Head of caudate nucleus (tissue), 42 donors: ENCODE results near the gene SLC30A2.

Source experiments
- DNase-seq, 42 donors: peaks; one replicate each; pipeline versions ENCODE4 v3.0.0 to v3.0.0-alpha.2; 2020 to 2021; ENCODE audit warnings: mixed read lengths in 7 of 42
- intact Hi-C: fragments of 100-400 bp; cut with DNase I; formaldehyde crosslinking; loops from one replicate; pipeline ENCODE4 v1.15.0; 2022

Gene SLC30A2

GRCh38 chr1:26014179-26014578 lies 31.7 kb downstream of the SLC30A2 start:
- DNase-seq, result no peak
- intact Hi-C loops, result no loop called here

- intact Hi-C loops, result no loop called here
- DNase-seq, result no peak
Observed at GRCh38 chr1:26012864-26013263, 33.1 kb downstream of the SLC30A2 start.

- intact Hi-C loops, result no loop called here
- DNase-seq, result no peak
Observed at GRCh38 chr1:26010825-26011224, 35.1 kb downstream of the SLC30A2 start.

DNA sequence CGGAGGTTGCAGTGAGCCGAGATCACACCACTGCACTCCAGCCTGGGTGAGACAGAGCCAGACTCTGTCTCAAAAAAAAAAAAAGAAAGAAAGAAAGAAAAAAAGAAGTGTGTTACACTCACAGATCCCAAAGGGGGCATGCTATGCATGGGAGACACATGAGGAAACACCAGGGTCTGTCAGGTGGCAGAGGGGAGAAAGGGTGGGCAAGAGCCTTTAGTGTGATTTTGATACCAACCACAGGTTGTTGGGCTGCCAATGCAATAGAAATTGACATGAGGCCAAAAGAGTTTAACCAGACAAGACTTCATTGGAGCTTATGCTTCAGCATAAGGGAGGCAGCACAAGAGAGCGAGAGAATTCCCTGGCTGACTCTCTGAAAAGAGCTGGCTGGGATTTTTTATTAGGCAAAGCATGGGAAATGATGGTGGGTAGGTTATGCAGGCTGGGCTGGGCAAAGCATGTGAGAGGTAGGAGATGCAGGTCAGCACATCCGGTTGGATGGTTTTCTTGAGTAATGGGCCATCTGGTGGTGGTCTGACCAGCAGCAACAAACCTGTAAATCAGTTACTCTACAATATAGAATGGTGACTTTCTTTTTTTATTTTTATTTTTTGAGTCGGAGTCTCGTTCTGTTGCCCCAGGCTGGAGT lies 36.0 kb downstream of the SLC30A2 start:
- intact Hi-C loops, result no loop called here
- DNase-seq, result no peak

DNA sequence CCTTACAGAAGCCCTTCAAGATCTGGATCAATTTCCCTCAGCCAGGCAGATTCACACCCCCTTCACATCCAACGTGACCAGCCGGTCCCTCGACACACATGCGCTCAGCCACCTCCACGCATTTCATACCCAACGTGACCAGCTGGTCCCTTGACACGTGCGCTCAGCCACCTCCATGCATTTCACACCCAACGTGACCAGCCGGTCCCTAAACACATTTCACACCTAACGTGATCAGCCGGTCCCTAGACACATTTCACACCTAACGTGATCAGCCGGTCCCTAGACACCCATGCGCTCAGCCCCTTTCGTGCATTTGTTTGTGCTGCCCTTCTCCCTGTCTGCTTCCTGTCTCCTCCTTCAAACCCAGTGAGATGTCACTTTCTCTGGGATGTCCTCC lies 39.2 kb downstream of the SLC30A2 start:
- intact Hi-C loops, result no loop called here
- no peak for DNase-seq

GRCh38 chr1:26005434-26006105 lies 40.3 kb downstream of the SLC30A2 start:
- intact Hi-C loops, result no loop called here
- no peak for DNase-seq

- DNase-seq, result no peak
- intact Hi-C loops, result no loop called here
Observed at GRCh38 chr1:26003756-26004155, 42.2 kb downstream of the SLC30A2 start.

GRCh38 chr1:26003262-26003661 lies 42.7 kb downstream of the SLC30A2 start:
- intact Hi-C loops, result no loop called here
- no peak for DNase-seq

DNA sequence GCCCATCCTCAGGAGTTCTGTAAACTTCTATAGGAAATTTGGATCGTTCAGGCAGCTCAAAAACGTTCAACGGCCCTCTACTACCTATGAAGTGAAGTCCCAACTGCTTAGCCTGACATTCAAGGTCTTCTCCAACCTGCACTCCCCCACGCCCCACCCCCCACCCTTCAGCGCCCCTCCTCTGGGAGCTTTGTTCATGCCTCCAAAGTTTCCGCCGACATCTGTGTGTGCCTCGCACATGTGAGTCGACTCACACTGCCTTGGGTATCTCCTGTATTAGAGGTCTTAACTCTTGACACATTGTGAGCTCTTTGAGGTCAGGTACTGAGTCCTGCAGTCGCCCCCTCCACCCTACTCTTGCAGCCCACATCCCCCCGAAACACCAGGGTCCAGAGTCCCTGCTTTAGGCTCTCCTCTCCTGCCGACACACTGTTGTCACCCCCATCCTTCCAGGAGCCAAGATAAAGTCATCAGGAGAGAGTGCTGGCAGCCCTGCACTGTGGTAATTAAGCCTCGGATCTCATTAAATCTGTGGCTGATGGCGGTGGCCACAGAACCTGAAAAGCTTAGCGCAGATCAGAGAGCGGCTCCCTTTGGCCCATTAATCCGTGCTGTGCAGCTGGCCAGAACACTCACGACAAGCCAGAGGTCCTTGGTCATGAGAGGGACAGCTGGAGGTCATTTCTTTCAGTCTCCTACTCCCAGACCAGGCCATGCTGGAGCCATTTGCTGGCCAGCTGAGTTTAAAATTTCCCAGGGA lies 46.7 kb downstream of the SLC30A2 start:
- no peak for DNase-seq
- intact Hi-C loops, result loop anchor here (5.0 kb wide), 1 partner anchor 177 kb away; no protein-coding TSS in a partner anchor

DNA sequence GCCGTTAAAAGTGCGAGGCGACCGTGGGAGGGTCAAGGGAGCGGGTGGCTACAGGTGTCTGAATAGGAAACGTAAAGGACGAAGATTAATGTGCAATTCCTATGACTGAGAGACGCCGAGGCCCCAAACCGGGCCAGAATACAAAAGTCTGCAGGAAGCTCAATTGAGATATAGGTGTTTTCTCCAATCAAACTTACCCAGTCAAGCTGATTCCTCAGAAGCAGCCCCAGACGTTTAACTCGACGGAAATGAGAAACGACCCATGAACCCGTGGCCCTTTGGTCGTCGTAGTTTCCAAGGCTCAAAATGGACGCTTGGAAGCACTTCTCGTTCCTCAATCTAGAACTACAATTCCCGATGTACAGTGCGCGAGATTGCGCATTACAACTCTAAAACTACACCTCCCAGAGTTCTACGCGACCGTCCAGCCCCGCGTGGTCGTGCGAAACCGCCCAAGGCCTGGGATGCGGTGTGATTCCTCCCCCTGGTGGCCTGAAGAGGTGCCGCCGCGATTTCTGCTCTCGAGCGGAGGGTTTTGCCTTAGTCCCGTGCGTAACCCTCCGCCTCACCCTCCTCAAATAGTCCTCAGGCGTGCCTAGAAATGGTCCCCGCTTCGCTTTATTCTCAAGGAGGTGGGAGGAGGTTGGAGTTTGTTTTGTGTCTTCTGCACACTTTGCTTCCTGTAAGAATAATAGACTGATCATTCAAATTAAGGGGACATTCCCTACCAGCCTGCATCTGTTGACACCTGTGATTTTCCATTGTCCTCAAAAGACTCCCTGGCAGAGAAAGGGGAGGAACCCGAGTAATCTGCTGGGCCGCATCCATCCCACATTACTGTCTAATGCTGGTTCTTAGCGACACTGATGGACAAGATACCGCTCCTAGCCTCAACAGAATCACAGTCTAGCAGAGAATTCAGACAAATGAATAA lies 47.8 kb downstream of the SLC30A2 start, which contains the start of gene PAFAH2:
Gene PAFAH2, minus strand, starts transcription at position 236 of the 934 bp plus-strand sequence. CDS start 7,247 bp downstream, outside the sequence.
- DNase-seq, result peak; percentile 93 to 99 (median 97)
- intact Hi-C loops, result loop anchor here (1.0 to 5.0 kb wide), 2 partner anchors 103 to 176 kb away; no protein-coding TSS in a partner anchor

DNA sequence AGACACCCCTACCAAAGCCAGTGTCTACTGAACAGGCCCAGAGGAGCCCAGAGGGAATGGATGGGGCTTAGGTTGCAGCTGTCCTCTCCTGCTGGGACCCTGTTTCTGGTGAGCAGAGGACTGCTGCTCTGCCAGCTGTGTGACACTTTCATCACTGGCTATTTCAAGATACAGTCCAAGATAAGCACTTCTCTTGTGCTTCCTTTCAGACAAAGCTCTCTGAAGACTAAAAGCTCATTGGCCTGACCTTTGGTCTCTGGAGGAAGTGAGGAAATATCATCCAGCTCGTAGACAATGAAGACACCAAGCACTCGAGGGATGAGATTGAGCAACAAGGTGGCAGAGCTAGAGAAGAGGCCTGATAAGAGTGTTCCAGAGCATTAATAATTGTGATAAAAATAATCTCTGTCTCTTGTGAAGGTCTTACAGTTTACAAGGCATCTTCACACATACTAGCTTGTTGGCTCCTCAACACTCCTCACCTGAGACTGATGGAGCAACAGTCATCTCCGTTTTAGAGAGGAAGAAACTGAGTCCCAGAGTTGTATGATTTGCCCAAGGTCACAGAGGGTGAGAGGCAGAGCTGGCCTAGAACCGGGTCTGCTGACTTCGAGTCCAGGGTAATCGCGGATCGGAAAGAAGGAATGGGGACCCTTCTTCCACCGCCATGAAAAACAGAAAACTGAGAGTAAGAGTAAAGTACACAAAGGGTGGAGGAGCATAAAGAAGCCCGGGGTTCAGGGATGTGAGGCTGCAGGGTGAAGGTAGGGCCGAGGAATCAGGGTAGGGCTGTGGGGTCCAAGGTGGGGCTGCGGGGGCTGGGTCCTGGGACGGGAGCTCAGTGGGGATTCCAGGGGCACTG lies 48.7 kb downstream of the SLC30A2 start:
- intact Hi-C loops, result loop anchor here (5.0 kb wide), 1 partner anchor 175 kb away; no protein-coding TSS in a partner anchor
- peak in 4 of 42 donors; percentile 11 to 28 (median 24) for DNase-seq

GRCh38 chr1:25994402-25995150 lies 51.3 kb downstream of the SLC30A2 start:
- intact Hi-C loops, result loop anchor here (5.0 kb wide), 1 partner anchor 172 kb away; no protein-coding TSS in a partner anchor
- DNase-seq, result no peak

DNA sequence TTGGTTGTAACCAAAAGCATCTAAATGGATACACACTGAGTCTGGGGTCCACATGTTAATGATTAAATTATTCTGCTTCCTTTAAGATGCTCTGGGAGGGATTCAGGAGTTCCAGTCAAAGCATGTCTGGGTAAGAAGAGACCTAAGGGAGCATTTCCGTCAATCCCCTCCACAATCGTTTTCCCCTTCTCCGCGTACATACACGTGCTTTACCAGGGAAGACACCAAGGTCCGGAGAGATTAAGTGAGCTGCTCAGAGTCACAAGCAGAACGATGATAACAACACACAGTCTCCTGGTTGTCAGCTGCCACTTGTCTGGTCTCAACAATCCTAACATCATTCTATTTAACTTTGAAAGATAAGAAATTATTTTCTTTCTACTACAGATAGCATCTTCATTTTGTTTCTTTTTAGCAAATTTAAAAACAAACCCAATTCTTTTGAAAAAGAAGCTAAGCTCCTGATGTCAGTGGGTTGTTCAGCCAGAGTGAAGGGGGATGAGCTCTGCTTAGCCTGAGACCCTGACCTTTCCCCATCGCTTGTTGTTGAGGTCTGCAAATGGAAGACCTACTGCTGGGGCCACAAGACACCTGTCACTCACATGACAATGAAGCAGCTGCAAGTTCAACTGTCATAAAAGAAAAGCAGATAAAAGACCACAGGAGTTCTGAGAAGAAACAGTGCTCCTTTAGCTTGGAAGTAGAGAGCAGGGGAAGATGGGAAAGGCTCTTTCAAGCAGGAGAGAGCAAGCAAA lies 52.5 kb downstream of the SLC30A2 start:
- intact Hi-C loops, result no loop called here
- DNase-seq, result no peak

DNA sequence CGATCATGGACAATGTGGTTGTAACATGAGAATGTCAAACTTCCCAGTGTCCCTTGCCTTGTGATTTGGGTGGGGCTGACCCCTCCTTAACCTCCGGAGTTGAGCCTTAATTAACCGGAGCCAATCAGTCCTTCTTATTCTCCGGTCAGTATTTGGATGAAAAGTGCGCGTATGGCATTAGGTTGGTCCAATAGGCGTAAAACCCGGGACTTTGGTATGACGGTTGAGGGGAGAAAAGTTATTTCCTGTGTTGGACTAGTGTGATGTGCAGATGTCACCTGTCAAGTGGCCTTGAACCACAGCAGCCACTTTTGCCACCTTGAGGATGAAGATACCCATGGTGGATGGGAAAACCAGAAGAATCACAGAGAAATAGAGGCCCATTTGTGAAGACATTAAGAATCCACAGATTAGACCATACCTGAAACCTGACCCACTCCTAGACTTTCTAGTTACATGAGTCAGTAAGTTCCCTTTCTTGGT lies 53.2 kb downstream of the SLC30A2 start:
- intact Hi-C loops, result no loop called here
- DNase-seq, result no peak

- intact Hi-C loops, result no loop called here
- no peak for DNase-seq
Observed at GRCh38 chr1:25991937-25992688, 53.8 kb downstream of the SLC30A2 start.
